Upper lobe of left lung (tissue), 6 donors: ENCODE results near the gene ARHGAP10. TPM values are rescaled to one million over a fixed set of nuclear protein-coding genes. Genes with fewer than 3 reads are reported as not detected.

Experiments
- ATAC-seq, 2 donors: fragments of 200-7000 bp; cut with Tn5 transposase; one replicate each; pipeline ENCODE4 v1.9.1; 2022; ENCODE audit warnings: mild to moderate bottlenecking in 2 of 2, moderate library complexity in 2 of 2; ENCODE audit not compliant: low FRiP score in 2 of 2
- DNase-seq, 2 donors: peaks; one replicate each; pipeline ENCODE4 v3.0.0-alpha.2; 2019 to 2020
- H3K27ac ChIP-seq, 4 donors: fragments of 200-600 bp; sonication (generic); one replicate each; pipeline ENCODE4 v1.5.1; 2016 to 2019
- H3K27me3 ChIP-seq, 4 donors: fragments of 200-600 bp; sonication (generic); one replicate each; pipeline ENCODE4 v1.5.1; 2017 to 2019
- H3K36me3 ChIP-seq, 4 donors: fragments of 200-600 bp; sonication (generic); one replicate each; pipeline ENCODE4 v1.5.1; 2016 to 2019
- H3K4me1 ChIP-seq, 4 donors: fragments of 200-600 bp; sonication (generic); one replicate each; pipeline ENCODE4 v1.5.1; 2018 to 2019
- H3K4me3 ChIP-seq, 4 donors: fragments of 200-600 bp; sonication (generic); one replicate each; pipeline ENCODE4 v1.5.1; 2017 to 2019; ENCODE audit warnings: mild to moderate bottlenecking in 2 of 4, moderate library complexity in 1 of 4
- H3K9me3 ChIP-seq, 4 donors: fragments of 200-600 bp; sonication (generic); one replicate each; pipeline ENCODE4 v1.5.1; 2018 to 2019
- CTCF ChIP-seq, 6 experiments: fragments of 450-650 bp in 4 of 6; fragments of 200-600 bp in 2 of 6; sonication (generic) in 2 of 6; IDR thresholded peaks; one replicate each; pipeline ENCODE4 v1.5.1; 2016 to 2019; ENCODE audit warnings: antibody characterized with exemption in 6 of 6
- EP300 ChIP-seq, 4 donors: sonication (generic); formaldehyde crosslinking; IDR thresholded peaks; one replicate each; pipeline ENCODE4 v1.5.1; 2017; ENCODE audit warnings: antibody characterized with exemption in 4 of 4, control low read depth in 2 of 4
- POLR2A ChIP-seq, 4 donors: fragments of 450-650 bp; IDR thresholded peaks; one replicate each; pipeline ENCODE4 v1.5.1; 2016 to 2017; ENCODE audit warnings: antibody characterized with exemption in 4 of 4, mild to moderate bottlenecking in 2 of 4
- POLR2AphosphoS5 ChIP-seq, 2 donors: sonication (generic); formaldehyde crosslinking; IDR thresholded peaks; one replicate each; pipeline ENCODE4 v1.5.1; 2017; ENCODE audit warnings: antibody characterized with exemption in 2 of 2
- WGBS, 2 donors: methylation state at CpG; one replicate each; pipeline ENCODE4 v1.1.5; 2017 to 2018; 5-methylcytosine and 5-hydroxymethylcytosine counted together
- total RNA-seq, 6 donors: library from RNA; depleted of rRNA in 4 of 6; stranded (reverse); fragments of >200 nt in 4 of 6; gene quantifications; one replicate each; pipeline versions ENCODE4 v1.1.0 to v1.2.1, GENCODE V29; 2016 to 2021
- donor health status: DM: no; HTN: no; CAD: no; lungs with moderate emphysema.
- donor health status: DM: no; HTN: yes; CAD: no; lungs with severe emphysema.

ARHGAP10 gene
- total RNA-seq, 6 donors from 2014 or later = 25.9 to 47.1 (median 29.5) TPM

- H3K9me3 ChIP-seq = no peaks in the 10 kb centered on the region
- DNase-seq (no peak), ATAC-seq (peak in 1 of 2 donors; percentile 62)
- no peak overlapping the region for H3K27ac ChIP-seq
- H3K4me1 ChIP-seq = no peaks in the 10 kb centered on the region
- H3K4me3 ChIP-seq = no peak overlapping the region
- TF ChIP-seq EP300 (IDR thresholded peaks at IDR 0.05) = no peak
- 85 to 91% methylated on average over 10 of the region's 10 CpGs for WGBS, 2 donors
- H3K36me3 ChIP-seq = peaks cover 0 to 11% (median 2%) of the 10 kb centered on the region in 4 donors
- H3K27me3 ChIP-seq = no peaks in the 10 kb centered on the region
These were observed 232.0 kb downstream of the ARHGAP10 start for GRCh38 chr4:147963839-147964238.

- H3K27ac ChIP-seq = no peak overlapping the region
- H3K4me1 ChIP-seq = no peaks in the 10 kb centered on the region
- no peak overlapping the region for H3K4me3 ChIP-seq
- H3K36me3 ChIP-seq = peaks cover 0 to 11% (median 2%) of the 10 kb centered on the region in 4 donors
- no peak for ATAC-seq
- H3K27me3 ChIP-seq = no peaks in the 10 kb centered on the region
- WGBS, 2 donors = 78 to 80% methylated on average over 14 of the region's 14 CpGs
- DNase-seq = no peak
- TF ChIP-seq POLR2AphosphoS5 (IDR thresholded peaks at IDR 0.05) (no peak), CTCF (IDR thresholded peaks at IDR 0.05) (no peak), EP300 (IDR thresholded peaks at IDR 0.05) (no peak), POLR2A (IDR thresholded peaks at IDR 0.05) (no peak)
- no peaks in the 10 kb centered on the region for H3K9me3 ChIP-seq
These were observed 232.5 kb downstream of the ARHGAP10 start for GRCh38 chr4:147964266-147964880.

GRCh38 chr4:147965056-147965455 is 233.2 kb downstream of the ARHGAP10 start:
- no peak for DNase-seq
- ATAC-seq = no peak
- TF ChIP-seq EP300 (IDR thresholded peaks at IDR 0.05) = no peak
- TF ChIP-seq POLR2A (IDR thresholded peaks at IDR 0.05) = no peak
- TF ChIP-seq POLR2AphosphoS5 (IDR thresholded peaks at IDR 0.05) = no peak
- Histone ChIP-seq H3K27ac (no peak overlapping the region), H3K27me3 (no peaks in the 10 kb centered on the region), H3K36me3 (peaks cover 0 to 11% (median 2%) of the 10 kb centered on the region in 4 donors), H3K9me3 (no peaks in the 10 kb centered on the region), H3K4me1 (no peaks in the 10 kb centered on the region), H3K4me3 (no peak overlapping the region)
- WGBS, 2 donors = 61% methylated on average over 3 of the region's 3 CpGs

GRCh38 chr4:147965873-147966272 is 234.0 kb downstream of the ARHGAP10 start:
- H3K27me3 ChIP-seq = no peaks in the 10 kb centered on the region
- 100% methylated on average over 1 of the region's 1 CpG for WGBS, 2 donors
- ATAC-seq (no peak), DNase-seq (no peak)
- H3K4me3 ChIP-seq = no peak overlapping the region
- no peaks in the 10 kb centered on the region for H3K4me1 ChIP-seq
- no peak overlapping the region for H3K27ac ChIP-seq
- H3K9me3 ChIP-seq = no peaks in the 10 kb centered on the region
- no peak for TF ChIP-seq EP300 (IDR thresholded peaks at IDR 0.05)
- TF ChIP-seq POLR2A (IDR thresholded peaks at IDR 0.05) = no peak
- TF ChIP-seq CTCF (IDR thresholded peaks at IDR 0.05) = no peak
- no peak for TF ChIP-seq POLR2AphosphoS5 (IDR thresholded peaks at IDR 0.05)
- peaks cover 0 to 11% (median 2%) of the 10 kb centered on the region in 4 donors for H3K36me3 ChIP-seq

- no peak overlapping the region for H3K27ac ChIP-seq
- TF ChIP-seq EP300 (IDR thresholded peaks at IDR 0.05) (no peak), POLR2A (IDR thresholded peaks at IDR 0.05) (no peak), CTCF (IDR thresholded peaks at IDR 0.05) (no peak), POLR2AphosphoS5 (IDR thresholded peaks at IDR 0.05) (no peak)
- WGBS, 2 donors = 91 to 93% methylated on average over 5 of the region's 5 CpGs
- no peak overlapping the region for H3K4me3 ChIP-seq
- no peaks in the 10 kb centered on the region for H3K9me3 ChIP-seq
- ATAC-seq (no peak), DNase-seq (no peak)
- no peaks in the 10 kb centered on the region for H3K27me3 ChIP-seq
- H3K36me3 ChIP-seq = peaks cover 0 to 9% (median 2%) of the 10 kb centered on the region in 4 donors
- no peaks in the 10 kb centered on the region for H3K4me1 ChIP-seq
These were observed 236.8 kb downstream of the ARHGAP10 start for GRCh38 chr4:147968641-147969040.
